Lower lobe of right lung (tissue), 2 donors: ENCODE data around the gene TXNL4B. TPM values are rescaled to one million over a fixed set of nuclear protein-coding genes. Genes with fewer than 3 reads are reported as not detected.
A peak's percentile ranks its signal among the peaks of the same experiment; 100 is the strongest.

Source experiments
- ATAC-seq, 2 donors: fragments of 200-7000 bp; cut with Tn5 transposase; one replicate each; pipeline ENCODE4 v1.9.1; 2020 to 2022; ENCODE audit warnings: mild to moderate bottlenecking in 2 of 2, moderate library complexity in 2 of 2
- DNase-seq: peaks from one replicate; pipeline ENCODE4 v3.0.0-alpha.2; 2020
- H3K27ac ChIP-seq: fragments of 200-600 bp; one replicate; pipeline ENCODE4 v1.8.0; 2022
- H3K27me3 ChIP-seq: fragments of 200-600 bp; one replicate; pipeline ENCODE4 v1.8.0; 2022; ENCODE audit warnings: low read depth
- H3K36me3 ChIP-seq: fragments of 200-600 bp; one replicate; pipeline ENCODE4 v1.8.0; 2022; ENCODE audit warnings: mild to moderate bottlenecking
- H3K4me1 ChIP-seq: fragments of 200-600 bp; one replicate; pipeline ENCODE4 v1.8.0; 2022
- H3K4me3 ChIP-seq: fragments of 200-600 bp; one replicate; pipeline ENCODE4 v1.8.0; 2022; ENCODE audit warnings: mild to moderate bottlenecking
- H3K9me3 ChIP-seq: fragments of 200-600 bp; one replicate; pipeline ENCODE4 v1.8.0; 2022
- intact Hi-C: fragments of 100-400 bp; cut with DNase I; formaldehyde crosslinking; loops from one replicate; pipeline ENCODE4 v1.11.0; 2022
- total RNA-seq: library from RNA; stranded (reverse); fragmentation: NEBNext Ultra II Directional; extraction: Animal tissue kit (Norgen Biotek cat#: 25700); gene quantifications from one replicate; pipeline ENCODE4 v1.2.1, GENCODE V29; 2021
- TF ChIP-seq, protein P1 (sequence below): fragments of 200-600 bp; IDR thresholded peaks from one replicate; pipeline ENCODE4 v1.8.0; 2022; ENCODE audit warnings: antibody characterized with exemption, mild to moderate bottlenecking
- donor health status: DM: no; HTN: yes; CAD: no; lungs with severe emphysema.

Gene TXNL4B
- total RNA-seq, 1 donor from 2014 or later, result 14.4 TPM

DNA sequence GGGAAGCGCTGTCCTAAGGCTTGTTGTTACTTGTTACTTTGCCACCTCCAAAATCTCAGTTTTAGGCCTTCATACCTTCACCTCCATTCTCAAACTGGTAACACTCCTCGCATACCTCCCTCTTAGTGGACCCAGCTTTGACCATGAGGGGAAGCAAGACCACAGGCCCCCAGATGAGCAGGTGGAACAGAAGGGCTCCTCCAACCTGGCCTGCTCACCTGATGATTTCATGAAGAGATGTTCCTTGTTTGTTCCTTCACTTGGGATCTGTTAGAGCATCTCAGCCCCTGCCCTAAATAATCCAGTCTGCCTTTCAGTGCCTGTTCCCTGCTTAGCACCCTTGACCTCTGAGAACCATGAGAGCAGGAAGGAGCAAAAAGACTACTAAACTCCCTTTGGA lies 28.9 kb upstream of the TXNL4B start:
- Histone ChIP-seq H3K9me3 (no peaks in the 10 kb centered on the region), H3K4me3 (no peak overlapping the region), H3K27ac (no peak overlapping the region), H3K4me1 (peaks cover 11% of the 10 kb centered on the region), H3K36me3 (no peaks in the 10 kb centered on the region), H3K27me3 (no peaks in the 10 kb centered on the region)
- TF ChIP-seq, protein P1, sequence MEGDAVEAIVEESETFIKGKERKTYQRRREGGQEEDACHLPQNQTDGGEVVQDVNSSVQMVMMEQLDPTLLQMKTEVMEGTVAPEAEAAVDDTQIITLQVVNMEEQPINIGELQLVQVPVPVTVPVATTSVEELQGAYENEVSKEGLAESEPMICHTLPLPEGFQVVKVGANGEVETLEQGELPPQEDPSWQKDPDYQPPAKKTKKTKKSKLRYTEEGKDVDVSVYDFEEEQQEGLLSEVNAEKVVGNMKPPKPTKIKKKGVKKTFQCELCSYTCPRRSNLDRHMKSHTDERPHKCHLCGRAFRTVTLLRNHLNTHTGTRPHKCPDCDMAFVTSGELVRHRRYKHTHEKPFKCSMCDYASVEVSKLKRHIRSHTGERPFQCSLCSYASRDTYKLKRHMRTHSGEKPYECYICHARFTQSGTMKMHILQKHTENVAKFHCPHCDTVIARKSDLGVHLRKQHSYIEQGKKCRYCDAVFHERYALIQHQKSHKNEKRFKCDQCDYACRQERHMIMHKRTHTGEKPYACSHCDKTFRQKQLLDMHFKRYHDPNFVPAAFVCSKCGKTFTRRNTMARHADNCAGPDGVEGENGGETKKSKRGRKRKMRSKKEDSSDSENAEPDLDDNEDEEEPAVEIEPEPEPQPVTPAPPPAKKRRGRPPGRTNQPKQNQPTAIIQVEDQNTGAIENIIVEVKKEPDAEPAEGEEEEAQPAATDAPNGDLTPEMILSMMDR, result no peak
- intact Hi-C loops, result no loop called here
- DNase-seq, result no peak
- ATAC-seq, result no peak

DNA sequence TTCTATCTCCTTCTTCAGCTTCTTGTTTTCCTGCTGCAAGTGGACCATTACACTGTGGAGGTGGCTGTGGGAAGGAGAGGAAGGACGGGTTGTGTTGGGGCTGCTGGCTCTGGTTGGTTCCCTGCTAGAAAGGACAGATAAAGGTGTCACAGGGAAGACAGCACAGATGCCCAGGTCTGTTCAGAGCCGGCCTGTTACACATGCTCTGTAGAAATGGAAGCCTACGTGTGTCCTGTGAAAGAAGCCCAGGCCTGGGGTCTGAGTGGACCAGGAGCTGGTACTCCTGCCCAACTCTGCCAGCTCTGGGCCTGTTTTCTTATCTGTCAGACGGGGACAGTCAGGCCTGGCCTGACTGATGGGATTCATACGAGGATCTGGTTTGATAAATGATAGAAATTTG lies 26.6 kb upstream of the TXNL4B start:
- Histone ChIP-seq H3K27me3 (no peaks in the 10 kb centered on the region), H3K36me3 (no peaks in the 10 kb centered on the region), H3K27ac (no peak overlapping the region), H3K9me3 (no peaks in the 10 kb centered on the region), H3K4me1 (peaks cover 5% of the 10 kb centered on the region), H3K4me3 (no peak overlapping the region)
- ATAC-seq (no peak), DNase-seq (no peak)
- TF ChIP-seq, protein P1, result no peak
- intact Hi-C loops, result no loop called here

DNA sequence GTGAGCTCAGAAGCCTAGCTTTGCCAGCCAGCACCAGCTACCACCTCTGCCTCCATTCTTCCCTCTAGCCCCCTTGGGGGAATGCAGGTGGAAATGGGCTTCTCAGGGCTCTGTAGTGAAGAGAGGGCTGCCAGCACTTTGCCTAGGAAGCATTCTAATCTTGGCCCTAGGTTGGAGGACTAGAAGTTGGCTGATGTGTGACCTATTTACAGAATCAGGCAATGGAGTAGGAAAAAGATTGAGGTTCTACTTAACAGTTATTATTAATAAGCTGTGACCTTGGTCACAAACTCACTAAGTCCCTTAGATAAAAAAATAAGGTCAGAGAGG lies 20.2 kb upstream of the TXNL4B start:
- Histone ChIP-seq H3K27ac (no peak overlapping the region), H3K4me3 (no peak overlapping the region), H3K27me3 (no peaks in the 10 kb centered on the region), H3K36me3 (peaks cover 52% of the 10 kb centered on the region), H3K9me3 (no peaks in the 10 kb centered on the region), H3K4me1 (no peaks in the 10 kb centered on the region)
- intact Hi-C loops, result no loop called here
- TF ChIP-seq, protein P1, result no peak
- ATAC-seq (no peak), DNase-seq (no peak)

DNA sequence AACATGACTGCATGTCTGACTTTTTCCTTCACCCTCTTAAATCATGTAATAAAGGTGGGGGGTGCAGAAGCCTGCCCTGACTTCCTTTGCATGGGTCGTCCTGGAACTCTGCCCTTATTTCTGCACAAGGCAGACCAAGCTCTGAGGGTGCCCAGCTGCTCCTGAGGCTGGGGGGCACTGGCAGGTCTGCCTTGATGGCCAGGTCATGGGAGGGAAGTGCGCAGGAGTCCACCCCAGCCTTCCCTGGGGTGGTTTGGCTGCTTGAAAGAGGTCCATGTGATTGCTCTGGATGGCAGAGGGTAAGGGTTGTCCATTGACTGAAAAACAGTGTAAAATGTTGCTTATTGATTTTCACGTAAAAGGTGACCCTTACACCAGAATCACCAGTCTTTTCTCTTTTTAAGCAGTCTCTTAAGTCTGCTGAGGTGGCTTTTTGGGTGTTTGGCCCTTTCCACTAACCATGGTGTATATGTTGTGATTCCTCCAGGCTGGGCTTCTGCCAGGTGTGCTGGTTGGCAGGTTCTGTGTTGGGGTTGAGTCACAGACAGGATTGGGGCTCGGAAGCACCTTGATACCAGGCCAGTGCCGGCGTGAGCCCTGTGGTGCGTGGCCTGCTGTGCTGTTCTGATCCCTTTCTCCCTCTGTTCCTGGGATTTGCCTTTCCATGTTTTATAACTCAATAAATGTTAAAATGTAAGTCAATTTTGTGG lies 19.6 kb upstream of the TXNL4B start:
- intact Hi-C loops, result no loop called here
- Histone ChIP-seq H3K4me1 (no peaks in the 10 kb centered on the region), H3K9me3 (no peaks in the 10 kb centered on the region), H3K27me3 (no peaks in the 10 kb centered on the region), H3K36me3 (peaks cover 57% of the 10 kb centered on the region), H3K27ac (no peak overlapping the region), H3K4me3 (no peak overlapping the region)
- DNase-seq, result no peak
- no peak for ATAC-seq
- TF ChIP-seq, protein P1, result no peak

DNA sequence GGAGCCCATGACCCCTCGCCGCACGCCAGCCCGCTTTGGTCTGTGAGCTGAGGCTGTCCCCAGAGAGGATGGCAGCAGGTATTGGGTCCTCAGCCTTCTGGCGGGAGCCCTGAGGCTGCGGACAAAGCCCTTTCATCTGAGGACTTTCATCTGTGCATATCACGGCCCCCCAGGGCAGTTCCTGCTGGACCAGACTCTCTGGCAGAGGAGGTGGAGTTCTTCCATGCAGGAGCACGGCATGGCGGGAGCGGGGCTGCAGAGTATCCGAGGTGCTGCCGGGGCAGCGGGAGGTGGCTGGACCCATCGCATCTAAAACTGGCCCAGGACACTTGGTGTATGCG lies 19.0 kb upstream of the TXNL4B start:
- Histone ChIP-seq H3K36me3 (peaks cover 64% of the 10 kb centered on the region), H3K4me1 (no peaks in the 10 kb centered on the region), H3K27me3 (no peaks in the 10 kb centered on the region), H3K27ac (no peak overlapping the region), H3K4me3 (no peak overlapping the region), H3K9me3 (no peaks in the 10 kb centered on the region)
- TF ChIP-seq, protein P1, result no peak
- peak in 1 of 2 donors; percentile 7 for ATAC-seq
- intact Hi-C loops, result no loop called here
- DNase-seq, result no peak
